Kidney glomerular epithelial cell (primary cell): Measurements from ENCODE around the gene ABCA12.

Source experiments
- DNase-seq: peaks from one replicate; lab custom pipeline; 2025; lab: John Stamatoyannopoulos, UW

ABCA12 gene

GRCh38 chr2:215136669-215137328, 1.6 kb downstream of the ABCA12 start:
- DNase-seq: peak; percentile 24

- DNase-seq: no peak
These were observed 18.0 kb downstream of the ABCA12 start for GRCh38 chr2:215120401-215120800.

- no peak for DNase-seq
These were observed 18.6 kb downstream of the ABCA12 start for GRCh38 chr2:215119847-215120246.

- DNase-seq: no peak
These were observed 27.5 kb downstream of the ABCA12 start for GRCh38 chr2:215110918-215111317.

GRCh38 chr2:215107216-215108056, 31.0 kb downstream of the ABCA12 start:
- DNase-seq: no peak

DNA sequence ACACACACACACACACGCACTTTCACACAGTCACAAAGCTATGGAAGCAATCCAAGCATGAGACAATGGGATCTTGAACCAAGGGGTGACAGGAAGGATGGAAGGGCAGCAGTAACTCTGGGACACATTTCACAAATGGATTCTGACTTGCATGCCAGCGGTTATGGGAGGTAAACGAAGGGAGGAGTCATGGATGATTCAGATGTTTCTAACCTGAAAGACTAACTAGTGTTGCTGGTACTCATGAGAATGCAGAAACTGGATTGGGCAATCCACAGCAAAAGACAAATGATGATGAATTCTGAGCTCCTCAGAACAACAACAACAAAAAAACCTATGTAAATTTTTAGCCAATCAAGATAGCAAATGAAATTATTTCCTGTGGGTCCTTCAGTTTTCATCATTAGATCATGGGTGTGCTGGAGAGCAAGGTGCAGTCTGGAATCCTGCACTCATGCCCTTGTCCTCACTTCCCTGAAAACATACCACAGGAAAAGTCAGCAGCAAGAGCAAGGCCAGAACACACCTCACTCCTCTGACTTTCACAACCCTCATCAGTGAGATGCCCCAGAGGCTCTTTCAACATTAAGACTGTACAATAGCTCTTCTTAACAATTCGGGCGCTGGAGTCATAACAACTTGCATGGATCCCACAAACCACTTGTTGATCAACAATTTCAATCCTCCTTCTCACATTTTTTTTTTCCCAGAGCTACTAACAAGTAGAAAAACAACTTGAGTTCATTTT, 32.6 kb downstream of the ABCA12 start:
- no peak for DNase-seq

DNA sequence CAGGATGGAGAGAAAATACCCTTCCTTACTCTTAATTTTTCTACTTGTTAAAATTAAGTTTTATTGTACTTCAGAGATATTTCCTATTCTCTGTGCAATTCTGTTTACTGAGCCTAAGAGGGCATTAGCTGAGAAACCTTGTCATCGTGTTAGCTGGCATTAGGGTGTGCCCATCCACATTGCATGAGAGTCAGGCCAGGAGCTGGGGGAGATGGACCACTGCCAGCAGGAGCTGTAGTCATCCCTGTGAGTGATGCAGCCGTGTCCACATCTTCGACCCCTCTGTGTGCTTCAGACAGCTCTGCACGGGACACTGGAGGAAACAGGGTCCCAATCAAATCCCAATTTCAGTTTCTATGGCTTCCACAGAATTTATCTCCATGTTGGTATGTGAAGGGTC, 34.2 kb downstream of the ABCA12 start:
- DNase-seq: no peak

GRCh38 chr2:215098875-215099274, 39.6 kb downstream of the ABCA12 start:
- no peak for DNase-seq

GRCh38 chr2:215084080-215084479, 54.3 kb downstream of the ABCA12 start:
- DNase-seq: no peak

DNA sequence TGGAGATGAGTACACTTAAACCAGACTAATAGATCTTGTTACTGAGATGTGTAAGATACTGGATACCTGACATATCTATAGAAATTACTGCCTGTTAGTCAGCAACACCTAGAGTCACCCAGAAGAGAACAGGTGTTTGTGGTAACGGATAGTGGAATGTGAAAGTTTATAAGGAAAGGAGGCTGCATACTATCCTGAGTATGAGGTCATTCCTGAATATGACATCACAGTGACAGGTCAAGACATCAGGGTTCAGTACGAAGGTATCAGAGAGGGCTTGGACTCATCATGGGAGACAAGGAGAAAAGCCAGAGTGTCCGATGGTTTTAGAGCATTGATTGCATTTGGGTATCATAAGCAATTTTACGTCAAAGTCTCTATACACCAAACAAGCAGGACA, 55.3 kb downstream of the ABCA12 start:
- DNase-seq: no peak

DNA sequence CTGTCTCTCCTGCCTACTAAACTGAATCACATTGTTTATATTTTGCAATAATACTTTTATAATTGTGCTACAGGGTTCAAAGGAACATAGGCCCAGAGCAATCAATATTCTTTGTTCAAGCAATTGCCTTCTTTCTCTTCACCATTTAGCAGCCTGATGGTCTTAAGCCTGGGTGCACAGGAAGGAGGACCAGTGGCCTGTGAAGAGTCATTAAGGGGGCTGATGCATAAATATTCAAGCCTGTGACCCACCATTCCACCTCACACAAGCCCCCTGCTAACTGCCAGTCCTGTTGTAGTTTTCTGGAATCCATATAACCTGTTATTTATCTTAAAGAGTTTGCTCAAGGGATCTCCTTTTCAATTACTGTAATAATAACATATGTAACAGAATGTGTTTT, 56.0 kb downstream of the ABCA12 start:
- DNase-seq: no peak

GRCh38 chr2:215080545-215080944, 57.9 kb downstream of the ABCA12 start:
- no peak for DNase-seq

DNA sequence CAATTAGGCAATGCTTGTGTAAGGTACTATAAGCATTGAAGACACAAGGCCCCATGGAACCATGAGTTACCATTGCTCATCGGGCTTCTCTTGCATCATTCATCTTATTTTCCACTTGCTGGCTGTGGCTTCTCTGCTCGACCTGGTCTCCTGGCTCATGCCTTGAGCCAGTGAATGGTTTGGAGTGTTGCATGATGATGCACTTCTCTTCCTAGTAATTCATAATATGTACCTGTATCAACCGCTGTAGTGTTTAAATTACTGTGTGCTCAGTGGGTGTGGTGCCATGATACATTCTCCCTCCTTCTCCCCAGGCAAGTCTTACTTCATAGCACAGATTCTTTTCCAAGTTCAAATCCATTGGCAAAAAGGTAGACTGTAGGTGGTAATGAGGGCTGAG, 66.8 kb downstream of the ABCA12 start:
- no peak for DNase-seq

GRCh38 chr2:215068399-215068798, 70.0 kb downstream of the ABCA12 start:
- no peak for DNase-seq

DNA sequence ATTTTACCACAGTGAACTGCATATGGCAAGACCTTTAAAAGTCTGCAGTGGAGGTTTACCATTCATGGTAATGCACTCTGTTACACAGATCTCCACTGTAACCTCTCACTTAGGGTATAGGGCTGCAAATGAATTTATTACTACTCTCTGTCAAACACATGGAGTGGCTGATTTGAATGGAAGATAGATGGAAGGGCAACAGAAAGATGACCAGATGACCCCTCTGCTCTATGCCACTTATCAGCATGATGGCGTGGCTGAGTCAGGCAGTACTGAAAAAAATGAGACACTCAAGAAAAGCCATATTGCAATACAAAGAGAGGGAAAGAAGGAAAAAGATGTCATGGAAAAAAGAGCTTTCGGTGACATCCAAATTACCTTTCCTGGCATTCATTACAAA, 72.3 kb downstream of the ABCA12 start:
- no peak for DNase-seq

- DNase-seq: no peak
These were observed 74.9 kb downstream of the ABCA12 start for GRCh38 chr2:215063526-215063925.

- no peak for DNase-seq
These were observed 77.4 kb downstream of the ABCA12 start for GRCh38 chr2:215060861-215061536.

GRCh38 chr2:215059724-215060123, 78.7 kb downstream of the ABCA12 start:
- DNase-seq: no peak

- no peak for DNase-seq
These were observed 82.5 kb downstream of the ABCA12 start for GRCh38 chr2:215055891-215056290.

- DNase-seq: no peak
These were observed 85.6 kb downstream of the ABCA12 start for GRCh38 chr2:215052810-215053209.

DNA sequence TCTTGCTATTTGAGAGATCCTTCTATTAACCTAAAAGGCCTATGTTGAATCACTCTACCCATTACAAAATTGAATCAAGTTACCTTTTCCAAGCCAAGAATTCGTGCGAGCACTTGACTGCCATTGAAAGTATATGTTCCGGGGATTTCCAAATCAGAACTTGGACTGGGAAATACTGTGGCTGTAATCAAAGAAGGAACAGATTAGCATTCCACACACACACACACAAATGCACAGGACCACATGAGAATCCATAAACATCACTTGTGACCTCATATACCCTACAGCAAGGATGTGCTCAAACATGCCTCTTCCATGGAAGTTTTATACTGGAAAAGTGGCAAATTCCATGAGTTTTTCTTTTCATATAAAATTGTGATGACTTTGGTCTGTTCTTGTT, 86.0 kb downstream of the ABCA12 start:
- DNase-seq: no peak

DNA sequence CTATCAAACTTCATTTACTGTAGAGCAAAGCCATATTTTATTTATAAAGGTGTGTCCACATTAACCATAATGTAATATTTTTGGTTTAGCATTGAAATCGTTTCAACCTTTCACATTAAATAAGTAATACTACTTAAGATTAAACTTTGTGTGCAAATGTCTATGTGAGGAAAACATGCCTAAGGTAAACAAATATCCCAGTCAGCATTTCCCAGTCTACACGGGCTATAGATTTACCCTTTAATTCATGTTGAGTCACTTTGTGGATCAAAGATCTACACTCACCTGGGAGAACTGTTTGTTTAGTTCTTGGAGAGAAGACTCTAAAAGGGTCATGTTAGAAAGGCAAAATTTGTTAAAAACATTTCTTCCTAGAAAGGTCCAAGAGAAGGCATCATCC, 89.1 kb downstream of the ABCA12 start:
- no peak for DNase-seq
